NOMO-1 (cell line): ENCODE results near the gene C9orf40.

Source experiments
- DNase-seq, 2 experiments: peaks; one replicate each; lab custom pipeline; 2025; ENCODE audit not compliant: unreplicated experiment in 2 of 2; lab: John Stamatoyannopoulos, UW

Gene C9orf40, protein sequence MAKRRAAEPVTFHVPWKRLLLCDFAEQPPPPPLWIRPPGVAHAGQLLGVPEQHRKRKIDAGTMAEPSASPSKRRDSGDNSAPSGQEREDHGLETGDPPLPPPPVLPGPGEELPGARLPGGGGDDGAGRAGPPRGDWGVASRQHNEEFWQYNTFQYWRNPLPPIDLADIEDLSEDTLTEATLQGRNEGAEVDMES

DNA sequence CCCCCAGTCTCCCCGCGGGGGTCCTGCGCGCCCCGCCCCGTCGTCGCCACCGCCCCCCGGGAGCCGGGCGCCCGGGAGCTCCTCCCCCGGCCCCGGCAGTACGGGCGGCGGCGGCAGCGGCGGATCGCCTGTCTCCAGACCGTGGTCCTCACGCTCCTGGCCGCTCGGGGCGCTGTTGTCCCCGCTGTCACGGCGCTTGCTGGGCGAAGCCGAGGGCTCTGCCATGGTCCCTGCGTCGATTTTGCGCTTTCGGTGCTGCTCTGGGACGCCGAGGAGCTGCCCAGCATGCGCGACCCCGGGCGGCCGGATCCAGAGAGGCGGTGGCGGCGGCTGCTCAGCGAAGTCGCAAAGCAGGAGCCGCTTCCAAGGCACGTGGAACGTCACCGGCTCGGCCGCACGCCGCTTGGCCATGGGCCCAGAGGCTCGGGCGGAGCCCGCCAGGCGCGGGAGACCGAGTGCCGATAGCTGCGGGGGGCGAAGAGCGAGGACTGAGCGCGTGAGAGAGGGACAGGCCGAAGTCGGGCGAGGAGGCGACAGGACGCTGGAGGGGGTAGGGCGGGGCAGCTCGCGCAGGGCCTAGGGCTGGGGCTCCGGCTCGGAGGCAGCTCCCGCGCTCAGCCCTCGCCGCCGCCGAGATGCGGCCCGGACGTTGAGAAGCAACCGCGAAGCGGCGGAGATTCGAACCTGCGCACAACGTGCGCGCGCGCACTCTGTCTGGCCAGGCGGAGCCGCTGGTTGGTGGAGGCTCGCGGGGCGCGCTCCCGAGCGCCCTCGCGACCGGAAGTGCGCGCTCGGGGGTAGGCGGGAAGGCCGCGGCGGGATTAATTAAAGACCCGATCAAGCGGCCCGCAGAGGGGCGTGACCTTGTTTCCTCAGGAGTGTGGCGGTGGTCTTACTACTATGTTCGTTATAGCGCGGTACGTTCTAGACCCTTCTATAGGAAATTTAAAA is at the start of gene C9orf40:
TSS of gene C9orf40 (minus strand) at position 712 of the 951 bp plus-strand sequence. CDS start at position 411, 301 bp downstream.
- DNase-seq = peak; percentile 57 to 59

DNA sequence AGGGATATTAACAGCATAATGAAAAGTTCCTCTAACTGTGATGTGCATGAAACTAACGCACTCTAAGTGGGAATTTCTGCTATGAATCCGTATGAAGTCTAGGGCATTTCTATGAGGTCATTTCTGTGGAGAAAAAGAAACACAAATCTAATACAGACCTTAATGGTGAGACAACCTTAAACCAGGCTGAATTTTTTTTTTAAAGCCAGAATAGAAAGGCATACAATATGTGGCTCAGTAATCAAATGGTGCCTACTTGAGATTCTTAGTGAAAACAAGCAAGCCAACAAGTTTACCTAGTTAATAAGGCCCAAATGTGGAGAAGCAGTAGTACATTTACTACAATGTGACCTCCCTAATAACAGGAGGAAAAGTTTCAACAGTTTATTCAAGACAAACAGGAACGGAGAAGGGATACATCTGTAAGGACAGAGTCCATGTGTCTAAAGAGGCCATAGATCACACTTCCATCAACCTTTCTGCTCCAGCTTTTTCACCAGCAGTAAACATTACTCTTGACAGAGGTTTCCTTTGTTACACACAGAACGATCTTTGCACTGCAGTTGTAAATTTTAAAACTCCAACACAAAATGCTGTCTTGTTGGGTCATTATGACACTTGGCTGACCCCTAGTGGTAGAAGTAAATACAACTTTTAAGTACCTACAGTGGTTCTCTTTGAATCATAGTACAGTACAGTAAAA is 49.2 kb upstream of the C9orf40 start:
- peak in 1 of 2 experiments; percentile 25 for DNase-seq

DNA sequence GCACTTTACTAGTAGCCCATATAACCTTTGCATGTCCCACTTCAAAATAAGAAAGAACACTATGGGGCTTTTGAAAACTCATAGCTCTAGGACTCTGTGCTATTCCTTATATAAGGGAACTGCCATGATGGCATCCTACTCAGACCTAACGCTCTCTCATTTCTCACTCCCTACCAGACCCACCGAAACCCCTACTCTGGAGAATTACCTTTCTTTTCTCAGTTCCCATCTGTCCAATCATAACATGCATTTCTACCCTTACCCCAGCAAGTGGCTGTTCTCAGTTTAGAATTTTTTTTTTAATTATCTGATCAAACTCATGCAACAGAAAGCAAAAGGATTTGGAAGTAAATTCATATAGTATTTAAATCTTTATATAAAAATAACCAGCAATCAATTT is 48.1 kb upstream of the C9orf40 start:
- DNase-seq = no peak

DNA sequence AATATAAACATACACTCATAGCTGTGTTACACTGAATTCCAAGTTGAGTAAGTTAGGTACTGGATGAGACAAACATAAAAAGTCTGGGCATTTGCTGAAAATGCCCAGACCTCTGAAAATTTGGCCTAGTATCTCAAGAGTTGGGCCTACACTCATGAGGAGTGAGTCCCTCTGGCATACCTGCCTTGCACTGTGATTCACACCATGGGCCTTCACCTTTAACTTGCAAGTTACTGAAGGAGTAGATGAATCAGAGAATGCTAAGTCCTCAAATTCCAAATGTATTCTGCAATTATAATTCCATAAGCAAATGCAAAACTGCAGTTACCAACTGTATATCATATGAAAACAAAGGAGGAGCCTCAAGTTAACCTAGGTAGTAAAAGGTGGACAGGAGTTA is 32.3 kb upstream of the C9orf40 start:
- no peak for DNase-seq

DNA sequence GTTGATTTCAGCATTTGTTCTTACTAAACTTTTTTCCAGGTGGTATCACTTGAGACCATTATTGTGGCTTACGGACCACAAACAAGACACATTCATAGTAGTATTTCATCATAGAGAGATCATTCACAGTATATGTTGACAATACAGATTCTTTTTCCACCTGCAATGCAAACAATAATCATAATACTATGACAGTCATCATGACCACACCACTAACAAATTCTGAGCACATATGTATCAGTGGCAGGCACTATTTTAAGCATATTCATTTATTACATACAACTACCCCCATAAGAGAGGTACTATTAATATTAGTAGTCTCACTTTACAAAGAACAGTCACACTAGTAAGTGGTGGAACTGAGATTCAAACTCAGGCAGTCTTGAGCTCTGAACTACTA is 31.0 kb upstream of the C9orf40 start:
- no peak for DNase-seq

DNA sequence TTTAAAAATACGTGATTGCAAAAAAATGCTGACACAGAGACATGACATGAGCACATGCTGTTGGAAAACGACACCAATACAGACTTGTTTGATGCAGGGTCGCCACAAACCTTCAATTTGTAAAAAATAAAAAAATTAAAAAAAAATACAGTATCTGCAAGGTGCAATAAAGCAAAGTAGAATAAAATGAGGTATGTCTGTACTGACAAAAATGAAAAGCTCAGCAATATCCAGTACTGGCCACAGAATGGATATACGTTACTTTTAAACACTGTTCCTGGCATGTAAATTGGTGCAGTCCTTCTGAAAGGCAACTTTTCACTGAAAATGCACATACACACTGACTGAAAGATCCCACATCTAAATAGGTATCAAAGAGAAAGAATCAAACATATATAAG is 27.1 kb upstream of the C9orf40 start:
- no peak for DNase-seq

DNA sequence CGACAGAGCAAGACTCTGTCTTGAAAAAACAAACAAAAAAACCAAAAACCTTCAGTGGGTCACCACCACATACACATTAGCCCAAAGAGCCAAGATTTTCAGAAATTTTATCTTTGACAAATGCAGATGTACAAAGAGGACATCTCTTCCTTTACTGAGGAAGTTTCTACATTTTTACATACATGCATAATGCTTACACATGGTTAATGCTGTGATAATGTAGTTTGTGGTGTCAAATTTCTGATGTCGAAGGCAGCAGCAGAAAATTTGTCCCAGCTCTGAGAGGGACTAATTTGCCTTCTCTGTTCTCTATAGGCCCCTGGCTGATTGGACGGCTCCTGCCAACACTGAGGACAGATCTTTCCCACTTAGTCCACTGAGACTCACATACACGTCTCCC is 24.6 kb upstream of the C9orf40 start:
- DNase-seq = no peak

DNA sequence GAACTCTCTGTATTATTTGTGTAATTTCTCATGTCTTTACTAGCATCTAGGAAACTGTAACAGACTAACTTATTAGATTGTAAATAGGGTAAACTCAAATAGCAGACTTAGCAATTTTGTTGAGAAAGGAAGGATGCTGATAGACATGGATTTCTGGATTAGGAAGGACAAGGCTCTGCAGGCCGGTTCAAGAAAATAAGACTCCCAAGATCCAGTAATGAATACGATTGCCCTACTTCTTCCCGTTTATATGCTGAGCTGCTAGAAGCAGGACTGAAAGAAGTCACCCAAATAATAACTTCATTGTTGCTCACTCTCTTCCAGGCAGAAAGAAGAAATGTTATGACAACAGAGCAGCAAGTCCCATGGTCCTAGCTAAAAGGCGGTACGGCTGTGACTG is 22.8 kb upstream of the C9orf40 start:
- DNase-seq = no peak

DNA sequence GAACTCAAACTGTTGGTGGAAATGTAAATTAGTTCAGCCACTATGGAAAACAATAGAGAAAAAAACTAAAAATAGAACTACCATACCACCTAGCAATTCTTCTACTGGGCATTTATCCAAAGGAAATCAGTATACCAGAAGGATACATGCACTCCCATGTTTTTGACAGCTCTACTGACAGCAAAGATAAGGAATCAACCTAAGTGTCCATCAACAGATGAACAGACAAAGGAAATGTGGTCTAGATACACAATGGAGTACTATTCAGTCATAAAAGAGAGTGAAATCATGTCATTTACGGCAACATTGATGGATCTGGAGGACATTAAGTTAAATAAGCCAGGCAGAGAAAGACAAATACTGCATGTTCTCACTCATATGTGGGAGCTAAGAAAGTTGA is 21.8 kb upstream of the C9orf40 start:
- DNase-seq = no peak

DNA sequence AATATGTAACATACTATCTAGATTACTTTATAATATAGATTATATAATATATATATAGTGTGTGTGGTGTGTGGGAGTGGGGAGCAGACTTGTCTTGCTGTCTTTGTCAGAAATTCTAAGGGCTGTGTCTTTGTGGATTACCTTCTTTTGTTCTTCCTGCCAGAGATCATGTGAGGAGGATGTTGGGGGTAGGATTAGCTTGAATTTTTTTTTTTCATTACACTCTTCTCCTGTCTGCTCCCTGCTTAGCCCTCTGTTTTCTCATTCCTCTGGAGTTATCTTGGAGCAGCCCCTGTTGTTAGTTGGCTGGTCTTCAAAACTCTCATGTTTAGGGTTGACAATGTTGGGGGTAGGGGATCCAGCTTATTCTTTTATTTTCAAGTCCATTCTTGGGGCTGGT is 21.0 kb upstream of the C9orf40 start:
- DNase-seq = no peak

DNA sequence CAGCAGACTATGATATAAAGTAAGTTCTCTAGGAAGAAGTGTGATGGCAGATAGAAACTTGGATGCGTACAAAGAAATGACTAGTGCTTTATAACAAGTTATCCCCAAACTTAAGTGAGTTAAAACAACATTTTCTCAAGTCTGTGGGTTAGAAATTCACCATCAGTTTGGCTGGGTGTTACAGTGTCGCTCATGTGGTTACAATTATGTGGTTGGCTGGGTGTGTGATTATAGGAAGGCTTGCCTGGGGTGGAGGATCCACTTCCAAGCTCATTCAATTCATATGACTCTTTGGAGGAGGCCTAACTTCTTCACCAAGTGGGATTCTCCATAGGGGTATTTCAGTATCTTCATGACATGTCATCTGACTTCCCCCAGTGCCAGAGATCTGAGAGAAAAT is 10.3 kb upstream of the C9orf40 start:
- no peak for DNase-seq

DNA sequence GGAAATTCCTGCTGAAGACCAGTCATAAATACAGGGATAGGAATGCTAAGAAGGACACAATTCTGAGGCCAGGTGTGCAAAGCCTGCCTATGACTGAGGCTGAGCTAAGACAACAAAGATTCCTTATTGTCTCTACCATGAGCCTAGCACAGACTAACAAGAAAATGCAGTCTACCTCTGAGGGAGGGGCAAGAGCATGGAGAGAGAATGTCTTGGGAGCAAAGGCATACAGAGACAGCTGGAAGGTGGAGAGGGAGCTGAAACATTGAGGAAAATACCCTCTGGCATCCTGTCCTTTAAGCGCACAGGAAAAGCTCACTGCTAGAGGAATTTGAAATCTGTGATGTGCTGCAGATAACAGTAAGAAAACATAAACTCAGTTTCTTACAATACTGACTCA is 8.8 kb upstream of the C9orf40 start:
- no peak for DNase-seq

DNA sequence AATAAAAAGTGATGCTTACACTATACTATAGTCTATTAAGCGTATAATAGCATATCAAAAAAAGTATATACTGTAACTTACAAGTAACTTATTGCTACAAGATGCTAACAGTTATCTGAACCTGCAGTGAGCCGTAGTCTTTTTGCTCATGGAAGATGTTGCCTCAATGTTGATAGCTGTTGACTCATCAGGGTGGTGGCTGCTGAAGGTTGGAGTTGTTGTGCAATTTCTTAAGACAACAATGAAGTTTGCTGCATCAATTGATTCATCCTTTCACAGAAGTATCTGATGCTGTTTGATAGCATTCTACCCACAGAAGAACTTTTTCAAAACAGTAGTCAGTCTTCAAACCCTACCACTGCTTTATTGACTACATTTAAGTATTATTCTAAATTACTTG is 7.8 kb upstream of the C9orf40 start:
- peak; percentile 5 to 48 for DNase-seq

DNA sequence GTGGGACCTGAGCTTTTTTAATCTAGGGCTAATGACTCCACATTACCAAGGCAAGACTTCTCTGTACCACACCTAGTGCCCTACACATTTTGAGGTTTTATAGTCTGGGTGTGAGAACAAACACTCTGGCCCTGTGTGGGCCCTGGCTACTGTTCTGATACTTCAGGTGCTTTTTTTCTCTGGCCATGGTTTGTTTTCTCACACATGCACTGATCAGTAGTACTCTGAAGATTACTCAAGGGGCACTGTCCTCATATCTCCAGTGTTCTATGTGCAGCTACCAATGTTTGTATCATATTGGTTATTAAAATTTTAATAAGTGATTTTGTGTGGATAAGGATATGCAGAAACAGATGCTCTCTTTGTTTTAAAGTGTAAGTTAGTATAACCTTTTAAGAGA is 5.9 kb upstream of the C9orf40 start:
- no peak for DNase-seq

DNA sequence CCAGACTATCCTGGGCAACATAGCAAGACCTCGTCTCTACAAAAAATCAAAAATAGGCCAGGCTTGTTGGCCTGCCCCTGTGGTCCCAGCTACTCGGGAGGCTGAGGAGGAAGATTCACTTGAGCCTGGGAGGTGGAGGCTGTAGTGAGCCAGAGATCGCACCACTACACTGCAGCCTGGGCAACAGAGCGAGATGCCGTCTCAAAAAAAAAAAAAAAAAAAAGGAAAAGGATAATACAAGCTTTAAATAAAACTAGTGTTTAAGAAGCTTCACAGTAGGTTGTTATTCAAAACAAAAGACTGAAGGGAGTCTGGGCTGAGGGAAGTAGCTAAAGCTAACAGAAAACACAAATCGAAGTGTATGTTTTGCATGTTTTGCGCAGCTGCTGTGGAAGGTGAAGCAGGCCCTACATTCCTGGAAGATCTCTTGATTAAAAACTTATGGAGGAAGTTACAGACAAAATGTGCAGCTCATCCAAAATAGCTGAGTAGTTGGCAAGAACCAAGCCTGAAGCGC is 581 bp upstream of the C9orf40 start:
- DNase-seq = no peak

DNA sequence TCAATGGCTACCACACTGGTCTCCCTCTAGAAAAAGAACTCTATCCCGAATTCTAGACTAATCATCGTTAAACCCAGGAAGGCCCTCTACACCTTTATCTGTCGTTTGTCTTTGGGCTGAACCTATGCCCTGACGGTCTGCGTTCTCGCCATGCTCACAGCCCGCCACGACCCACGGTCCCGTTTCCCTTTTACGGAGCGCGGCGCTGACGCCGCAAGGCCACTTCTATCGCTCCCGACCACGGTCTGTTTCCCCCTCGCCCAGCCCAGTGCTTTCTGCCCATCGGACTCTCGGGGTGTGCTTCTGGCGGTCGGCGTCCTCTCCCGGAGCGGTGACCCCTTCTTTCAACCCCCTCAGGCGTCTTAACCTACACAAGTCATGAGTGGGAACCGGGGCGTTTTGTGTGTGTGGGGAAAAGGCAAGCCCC is 974 bp downstream of the C9orf40 start:
- DNase-seq = peak; percentile 4 to 16

DNA sequence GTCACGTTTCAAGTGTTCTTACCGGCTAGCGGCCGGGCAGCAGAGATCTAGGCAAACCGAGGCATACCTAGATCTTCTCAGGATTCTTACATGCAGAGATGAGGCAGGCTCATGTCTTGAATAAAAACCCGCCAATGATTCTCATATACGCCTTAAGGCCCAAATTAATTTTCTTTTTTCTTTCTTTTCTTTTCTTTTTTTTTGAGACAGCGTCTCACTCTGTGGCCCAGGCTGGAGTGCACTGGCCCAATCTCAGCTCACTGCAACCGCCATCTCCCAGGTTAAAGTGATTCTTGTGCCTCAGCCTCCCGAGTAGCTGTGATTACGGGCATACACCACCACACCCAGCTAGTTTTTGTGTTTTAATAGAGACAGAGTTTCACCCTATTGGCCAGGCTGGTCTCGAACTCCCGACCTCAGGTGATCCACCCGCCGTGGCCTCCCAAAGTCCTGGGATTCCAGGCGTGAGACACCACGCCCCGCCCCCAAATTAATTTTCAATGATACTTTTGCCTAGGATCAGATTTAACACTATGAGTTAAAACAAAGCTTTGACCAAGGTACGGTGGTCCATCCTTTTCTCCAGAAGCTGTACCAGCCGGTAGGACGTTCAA is 1.5 kb downstream of the C9orf40 start:
- DNase-seq = no peak

DNA sequence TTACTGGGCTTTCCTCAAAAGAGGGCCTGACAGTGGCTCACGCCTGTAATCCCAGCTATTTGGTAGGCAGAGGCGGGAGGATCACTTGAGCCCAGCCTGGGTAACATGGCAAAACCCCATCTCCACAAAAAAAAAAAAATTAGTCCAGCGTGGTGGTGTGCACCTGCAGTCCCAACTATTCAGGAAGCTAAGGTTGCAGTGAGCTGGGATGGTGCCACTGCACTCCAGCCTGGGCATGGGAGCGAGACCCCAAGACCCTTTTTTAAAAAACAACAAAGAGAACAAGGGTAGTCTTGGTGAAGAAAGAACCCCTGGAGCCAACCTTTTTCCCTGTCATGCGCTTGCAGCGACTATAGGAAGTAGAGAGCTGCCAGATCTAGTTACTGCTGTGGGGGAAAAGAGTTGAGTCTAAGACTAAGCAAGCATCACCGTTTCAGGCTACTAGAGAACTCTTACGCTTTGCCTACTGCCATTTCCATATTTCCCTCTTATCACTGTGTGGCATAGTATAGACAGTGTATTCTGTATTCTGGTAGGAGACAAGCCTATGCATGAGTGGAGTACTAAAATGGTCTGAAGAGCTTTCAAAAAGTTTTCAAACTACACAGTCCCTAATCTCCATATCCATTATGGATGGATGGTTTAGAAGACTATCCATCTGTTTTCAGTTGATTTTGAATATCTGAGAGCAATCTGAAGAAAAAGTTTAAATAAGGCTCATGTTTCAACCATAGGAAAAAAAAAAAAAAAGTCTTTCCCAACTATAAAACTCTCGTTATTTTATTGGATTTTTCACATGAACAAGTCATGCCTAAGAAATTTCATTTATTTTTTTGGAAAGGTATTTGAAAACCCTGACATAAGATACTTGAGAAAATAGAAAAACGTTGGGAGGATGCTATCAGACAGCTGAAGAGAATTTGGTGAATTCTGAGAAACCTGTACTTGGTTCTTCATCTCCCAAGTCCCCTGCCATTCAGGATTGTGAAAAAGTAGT is 2.6 kb downstream of the C9orf40 start:
- DNase-seq = no peak

DNA sequence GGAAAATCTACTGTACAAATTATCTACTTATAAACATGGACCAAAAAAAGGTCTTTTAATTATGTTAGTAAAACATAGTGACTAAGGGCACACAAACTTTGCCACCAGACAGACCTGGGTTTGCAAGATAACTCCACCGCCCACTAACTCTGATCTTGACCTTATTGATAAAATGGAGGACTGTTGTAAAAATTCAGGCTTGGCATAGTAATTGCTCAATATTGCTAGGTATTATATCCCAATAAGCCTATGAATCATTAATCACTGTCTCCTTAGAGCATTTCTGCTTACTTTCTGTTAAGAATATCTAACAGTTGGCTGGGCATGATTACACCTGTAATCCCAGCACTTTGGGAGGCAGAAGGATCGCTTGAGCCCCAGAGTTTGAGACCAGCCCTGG is 3.8 kb downstream of the C9orf40 start:
- no peak for DNase-seq

DNA sequence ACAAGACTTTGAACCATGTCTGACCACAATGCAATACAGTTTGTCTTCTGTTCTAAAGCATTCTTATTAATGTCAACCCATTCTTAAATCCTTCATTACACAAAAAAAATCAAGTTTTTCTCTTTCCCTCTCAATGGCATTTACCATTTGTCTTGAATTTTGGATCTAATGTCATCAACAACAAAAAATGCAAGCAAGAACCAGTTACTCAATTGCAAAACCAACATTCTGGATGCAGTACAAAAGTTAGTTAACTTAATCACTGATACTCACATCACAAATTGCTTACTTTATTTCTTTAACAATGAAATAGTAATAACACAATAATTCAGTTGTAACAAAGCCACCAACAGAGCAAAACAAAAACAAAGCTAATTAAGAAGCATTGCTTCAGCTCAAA is 6.0 kb downstream of the C9orf40 start:
- no peak for DNase-seq
